CD8-positive, alpha-beta memory T cell (primary cell): Measurements from ENCODE around the gene CD79A. TPM values are rescaled to one million over a fixed set of nuclear protein-coding genes. Genes with fewer than 3 reads are reported as not detected.
A peak's percentile ranks its signal among the peaks of the same experiment; 100 is the strongest.

Experiments
- CTCF ChIA-PET: fragments of 350-600 bp; sonication (Branson Sonifier 250); formaldehyde crosslinking; loops from one replicate; lab custom pipeline; 2021; ENCODE audit warnings: antibody characterized with exemption; lab: Charles Lee
- POLR2A ChIA-PET: fragments of 350-600 bp; sonication (Branson Sonifier 250); formaldehyde crosslinking; loops from one replicate; lab custom pipeline; 2021; ENCODE audit warnings: antibody characterized with exemption; lab: Charles Lee
- DNase-seq, 5 donors: peaks; one replicate each; pipeline versions ENCODE4 v3.0.0 to v3.0.0-alpha.2; 2020 to 2022; ENCODE audit warnings: mixed read lengths in 1 of 5
- H3K27ac ChIP-seq: one replicate; pipeline ENCODE4 v1.7.0; 2013; ENCODE audit warnings: low read depth, mild to moderate bottlenecking, low read length, moderate library complexity
- H3K27me3 ChIP-seq: 2 replicates; pipeline ENCODE4 v1.7.0; 2013; ENCODE audit warnings: low read length, mild to moderate bottlenecking; ENCODE audit not compliant: insufficient read depth, poor library complexity, severe bottlenecking
- H3K36me3 ChIP-seq: 2 replicates; pipeline ENCODE4 v1.7.0; 2013; ENCODE audit warnings: mild to moderate bottlenecking, low read length, moderate library complexity; ENCODE audit not compliant: insufficient read depth
- H3K4me1 ChIP-seq: 2 replicates; pipeline ENCODE4 v1.7.0; 2013; ENCODE audit warnings: mild to moderate bottlenecking, low read length, moderate library complexity; ENCODE audit not compliant: insufficient read depth
- H3K4me3 ChIP-seq: 2 replicates; pipeline ENCODE4 v1.7.0; 2013; ENCODE audit warnings: mild to moderate bottlenecking, low read length
- H3K9me3 ChIP-seq: 2 replicates; pipeline ENCODE4 v1.7.0; 2013; ENCODE audit warnings: mild to moderate bottlenecking, low read length
- H3K27ac Mint-ChIP-seq, 8 donors: one replicate each; pipeline ENCODE4 v1.8.0; 2020 to 2021; ENCODE audit warnings: mixed read lengths in 8 of 8, mild to moderate bottlenecking in 6 of 8, inconsistent platforms in 3 of 8, moderate library complexity in 3 of 8
- H3K27me3 Mint-ChIP-seq, 2 donors: one replicate each; pipeline ENCODE4 v1.8.0; 2020 to 2021; ENCODE audit warnings: mixed read lengths in 2 of 2, mild to moderate bottlenecking in 1 of 2, moderate library complexity in 1 of 2
- H3K36me3 Mint-ChIP-seq, 3 donors: one replicate each; pipeline ENCODE4 v1.8.0; 2020 to 2021; ENCODE audit warnings: mixed read lengths in 3 of 3, inconsistent platforms in 1 of 3, mild to moderate bottlenecking in 1 of 3
- H3K4me1 Mint-ChIP-seq, 3 donors: one replicate each; pipeline ENCODE4 v1.8.0; 2020 to 2021; ENCODE audit warnings: mixed read lengths in 3 of 3, inconsistent platforms in 1 of 3, mild to moderate bottlenecking in 1 of 3
- H3K4me3 Mint-ChIP-seq, 7 donors: one replicate each; pipeline ENCODE4 v1.8.0; 2020 to 2021; ENCODE audit warnings: mixed read lengths in 7 of 7, mild to moderate bottlenecking in 6 of 7, moderate library complexity in 4 of 7, inconsistent platforms in 2 of 7
- H3K9me3 Mint-ChIP-seq, 5 donors: one replicate each; pipeline ENCODE4 v1.8.0; 2020 to 2022; ENCODE audit warnings: mixed read lengths in 5 of 5, mild to moderate bottlenecking in 3 of 5, moderate library complexity in 2 of 5, inconsistent platforms in 1 of 5
- polyA plus RNA-seq: library from polyadenylated mRNA; unstranded; fragments of 300-500 nt; fragmentation: Illumina TruSeq; gene quantifications from one replicate; pipeline ENCODE4 v1.2.3, GENCODE V29; 2021
- total RNA-seq, 2 experiments: library from RNA; stranded (reverse); gene quantifications; one replicate each; pipeline ENCODE4 v1.2.3, GENCODE V29; 2021

The CD79A gene
- total and polyA plus RNA-seq, 3 experiments from 2014 or later: 1.3 to 9.4 (median 2.2) TPM

GRCh38 chr19:41847351-41848105 is 29.6 kb upstream of the CD79A start:
- Mint-ChIP-seq H3K27ac (peak overlapping the region in 1 of 8 donors; percentile 78), H3K27me3 (peaks cover 0 to 4% of the 10 kb centered on the region in 2 donors), H3K4me1 (no peaks in the 10 kb centered on the region), H3K9me3 (no peaks in the 10 kb centered on the region), H3K4me3 (no peak overlapping the region), H3K36me3 (no peaks in the 10 kb centered on the region)
- CTCF ChIA-PET: no interaction called here
- Histone ChIP-seq H3K4me3 (no peak overlapping the region), H3K36me3 (no peaks in the 10 kb centered on the region), H3K4me1 (no peaks in the 10 kb centered on the region), H3K27me3 (no peaks in the 10 kb centered on the region), H3K27ac (no peak overlapping the region), H3K9me3 (no peaks in the 10 kb centered on the region)
- no peak for DNase-seq
- POLR2A ChIA-PET: no interaction called here

- POLR2A ChIA-PET: no interaction called here
- H3K36me3 Mint-ChIP-seq: no peaks in the 10 kb centered on the region
- no peaks in the 10 kb centered on the region for H3K4me1 Mint-ChIP-seq
- H3K27me3 ChIP-seq: no peaks in the 10 kb centered on the region
- no peak overlapping the region for H3K27ac Mint-ChIP-seq
- peaks cover 0 to 4% of the 10 kb centered on the region in 2 donors for H3K27me3 Mint-ChIP-seq
- H3K4me3 Mint-ChIP-seq: no peak overlapping the region
- H3K36me3 ChIP-seq: no peaks in the 10 kb centered on the region
- no peak overlapping the region for H3K27ac ChIP-seq
- no peaks in the 10 kb centered on the region for H3K9me3 Mint-ChIP-seq
- DNase-seq: no peak
- no peaks in the 10 kb centered on the region for H3K4me1 ChIP-seq
- H3K4me3 ChIP-seq: no peak overlapping the region
- no peaks in the 10 kb centered on the region for H3K9me3 ChIP-seq
- CTCF ChIA-PET: interaction anchor here (1.6 kb wide), 2 partner anchors 9 to 11 kb away, joined by 4 to 5 read pairs; partner anchors contain the start of gene RPS19
These were observed 28.4 kb upstream of the CD79A start for GRCh38 chr19:41848666-41849065.

- H3K36me3 Mint-ChIP-seq: no peaks in the 10 kb centered on the region
- POLR2A ChIA-PET: interaction anchor here (0.6 kb wide), 1 partner anchor 469 kb away, joined by 3 read pairs; no protein-coding TSS in a partner anchor
- no peaks in the 10 kb centered on the region for H3K4me1 Mint-ChIP-seq
- DNase-seq: no peak
- Histone ChIP-seq H3K27me3 (no peaks in the 10 kb centered on the region), H3K4me3 (no peak overlapping the region), H3K9me3 (no peaks in the 10 kb centered on the region), H3K36me3 (no peaks in the 10 kb centered on the region), H3K4me1 (no peaks in the 10 kb centered on the region), H3K27ac (no peak overlapping the region)
- no peaks in the 10 kb centered on the region for H3K9me3 Mint-ChIP-seq
- no peak overlapping the region for H3K4me3 Mint-ChIP-seq
- CTCF ChIA-PET: interaction anchor here (1.6 kb wide), 2 partner anchors 9 to 10 kb away, joined by 4 to 5 read pairs; partner anchors contain the start of gene RPS19
- no peak overlapping the region for H3K27ac Mint-ChIP-seq
- H3K27me3 Mint-ChIP-seq: peaks cover 0 to 4% of the 10 kb centered on the region in 2 donors
These were observed 28.0 kb upstream of the CD79A start for GRCh38 chr19:41849067-41849466.

- Histone ChIP-seq H3K36me3 (no peaks in the 10 kb centered on the region), H3K27me3 (no peaks in the 10 kb centered on the region), H3K9me3 (no peaks in the 10 kb centered on the region), H3K27ac (no peak overlapping the region), H3K4me1 (no peaks in the 10 kb centered on the region), H3K4me3 (no peak overlapping the region)
- Mint-ChIP-seq H3K27ac (no peak overlapping the region), H3K9me3 (no peaks in the 10 kb centered on the region), H3K36me3 (no peaks in the 10 kb centered on the region), H3K27me3 (peaks cover 5 to 8% of the 10 kb centered on the region in 2 donors), H3K4me3 (no peak overlapping the region), H3K4me1 (no peaks in the 10 kb centered on the region)
- ChIA-PET CTCF (interaction anchor here (0.9 to 1.6 kb wide), 3 partner anchors 9 to 14 kb away, joined by 3 to 5 read pairs (median 3); partner anchors contain the start of gene RPS19), POLR2A (no interaction called here)
- DNase-seq: no peak
These were observed 26.7 kb upstream of the CD79A start for GRCh38 chr19:41850381-41850780.

- Histone ChIP-seq H3K4me3 (no peak overlapping the region), H3K4me1 (no peaks in the 10 kb centered on the region), H3K36me3 (no peaks in the 10 kb centered on the region), H3K9me3 (no peaks in the 10 kb centered on the region), H3K27me3 (no peaks in the 10 kb centered on the region), H3K27ac (no peak overlapping the region)
- no peaks in the 10 kb centered on the region for H3K9me3 Mint-ChIP-seq
- peaks cover 5 to 8% of the 10 kb centered on the region in 2 donors for H3K27me3 Mint-ChIP-seq
- no peaks in the 10 kb centered on the region for H3K36me3 Mint-ChIP-seq
- no peak overlapping the region for H3K4me3 Mint-ChIP-seq
- DNase-seq: no peak
- ChIA-PET CTCF (interaction anchor here (0.7 to 1.7 kb wide), 3 partner anchors 8 to 59 kb away, joined by 3 to 6 read pairs (median 3); partner anchors contain the start of gene RPS19), POLR2A (interaction anchor here (0.5 kb wide), 1 partner anchor 9 kb away, joined by 7 read pairs; no protein-coding TSS in a partner anchor)
- H3K27ac Mint-ChIP-seq: no peak overlapping the region
- H3K4me1 Mint-ChIP-seq: no peaks in the 10 kb centered on the region
These were observed 25.6 kb upstream of the CD79A start for GRCh38 chr19:41851456-41851855.

GRCh38 chr19:41853344-41853743 is 23.7 kb upstream of the CD79A start:
- Mint-ChIP-seq H3K27me3 (peaks cover 8 to 10% of the 10 kb centered on the region in 2 donors), H3K4me3 (no peak overlapping the region), H3K4me1 (no peaks in the 10 kb centered on the region), H3K36me3 (no peaks in the 10 kb centered on the region), H3K27ac (no peak overlapping the region), H3K9me3 (no peaks in the 10 kb centered on the region)
- no peak for DNase-seq
- no peak overlapping the region for H3K4me3 ChIP-seq
- H3K4me1 ChIP-seq: no peaks in the 10 kb centered on the region
- H3K36me3 ChIP-seq: no peaks in the 10 kb centered on the region
- H3K27ac ChIP-seq: no peak overlapping the region
- H3K9me3 ChIP-seq: no peaks in the 10 kb centered on the region
- ChIA-PET CTCF (no interaction called here), POLR2A (no interaction called here)
- H3K27me3 ChIP-seq: no peaks in the 10 kb centered on the region

GRCh38 chr19:41853768-41854167 is 23.3 kb upstream of the CD79A start:
- Mint-ChIP-seq H3K4me3 (no peak overlapping the region), H3K4me1 (no peaks in the 10 kb centered on the region), H3K9me3 (no peaks in the 10 kb centered on the region), H3K36me3 (no peaks in the 10 kb centered on the region), H3K27me3 (peaks cover 8 to 10% of the 10 kb centered on the region in 2 donors), H3K27ac (no peak overlapping the region)
- H3K27ac ChIP-seq: no peak overlapping the region
- no peaks in the 10 kb centered on the region for H3K27me3 ChIP-seq
- POLR2A ChIA-PET: no interaction called here
- CTCF ChIA-PET: no interaction called here
- H3K9me3 ChIP-seq: no peaks in the 10 kb centered on the region
- no peak for DNase-seq
- no peaks in the 10 kb centered on the region for H3K36me3 ChIP-seq
- H3K4me1 ChIP-seq: peaks cover under 1% of the 10 kb centered on the region
- no peak overlapping the region for H3K4me3 ChIP-seq

- peak overlapping the region; percentile 79 for H3K4me3 ChIP-seq
- H3K27me3 Mint-ChIP-seq: peaks cover 5 to 10% of the 10 kb centered on the region in 2 donors
- no peaks in the 10 kb centered on the region for H3K9me3 ChIP-seq
- peaks cover 5 to 43% (median 17%) of the 10 kb centered on the region in 3 donors for H3K36me3 Mint-ChIP-seq
- peaks cover 37 to 44% (median 40%) of the 10 kb centered on the region in 3 donors for H3K4me1 Mint-ChIP-seq
- H3K27me3 ChIP-seq: no peaks in the 10 kb centered on the region
- peaks cover 42% of the 10 kb centered on the region for H3K4me1 ChIP-seq
- H3K27ac ChIP-seq: peak overlapping the region; percentile 93
- CTCF ChIA-PET: interaction anchor here (0.6 to 4.5 kb wide), 21 partner anchors 8 to 904 kb away, joined by 3 to 85 read pairs (median 5); partner anchors contain the start of genes ARHGEF1 and RABAC1
- POLR2A ChIA-PET: interaction anchor here (0.7 to 3.7 kb wide), 14 partner anchors 9 to 595 kb away, joined by 3 to 72 read pairs (median 9); partner anchors contain the start of genes ERFL, HNRNPUL1 and RABAC1
- peak overlapping the region; percentile 86 to 100 (median 96) for H3K27ac Mint-ChIP-seq
- peak overlapping the region; percentile 88 to 99 (median 92) for H3K4me3 Mint-ChIP-seq
- no peaks in the 10 kb centered on the region for H3K9me3 Mint-ChIP-seq
- H3K36me3 ChIP-seq: peaks cover 31% of the 10 kb centered on the region
- no peak for DNase-seq
These were observed 17.9 kb upstream of the CD79A start for GRCh38 chr19:41859213-41859617.
